ENCODE measurements around the gene FEM1B.

The FEM1B gene

GRCh38 chr15:68310804-68311463 lies 33.4 kb downstream of the FEM1B start:
- no peak for DNase-seq

GRCh38 chr15:68311464-68311835 lies 33.9 kb downstream of the FEM1B start:
- DNase-seq = no peak

DNA sequence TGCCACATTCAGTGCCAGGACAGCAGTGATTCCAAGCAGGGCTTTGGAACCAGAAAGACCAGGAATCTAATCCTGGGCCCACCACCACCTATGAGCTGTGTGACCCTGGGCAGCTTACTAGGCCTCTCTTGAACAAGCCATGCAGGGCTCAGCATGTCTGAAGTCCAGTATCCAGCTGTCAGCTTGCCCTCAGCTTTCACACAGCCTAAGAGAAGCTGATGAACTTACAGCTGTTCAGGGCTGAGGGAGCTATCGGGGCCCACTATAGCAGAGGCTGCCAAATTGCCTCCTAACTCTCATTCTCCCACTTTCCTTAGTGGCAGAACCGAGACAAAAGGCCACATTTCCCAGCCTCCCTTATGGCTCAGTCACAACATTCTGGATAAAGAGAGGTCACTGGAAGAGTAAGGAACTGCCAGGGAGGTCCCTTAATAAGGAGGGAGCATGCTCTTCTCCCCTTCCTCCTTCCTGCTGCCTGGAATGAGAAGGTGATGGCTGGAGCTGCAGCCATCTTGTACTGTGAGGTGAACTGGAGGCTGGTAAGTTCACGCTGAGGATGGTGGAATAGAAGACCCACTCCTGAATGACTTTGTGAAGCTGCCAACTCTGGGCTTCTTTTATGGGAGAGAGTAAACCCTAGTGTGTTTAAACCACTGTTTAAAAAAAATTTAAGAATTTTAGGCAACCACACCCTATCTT lies 34.5 kb downstream of the FEM1B start:
- no peak for DNase-seq

- DNase-seq = no peak
These were observed 35.2 kb downstream of the FEM1B start for GRCh38 chr15:68312701-68313204.

DNA sequence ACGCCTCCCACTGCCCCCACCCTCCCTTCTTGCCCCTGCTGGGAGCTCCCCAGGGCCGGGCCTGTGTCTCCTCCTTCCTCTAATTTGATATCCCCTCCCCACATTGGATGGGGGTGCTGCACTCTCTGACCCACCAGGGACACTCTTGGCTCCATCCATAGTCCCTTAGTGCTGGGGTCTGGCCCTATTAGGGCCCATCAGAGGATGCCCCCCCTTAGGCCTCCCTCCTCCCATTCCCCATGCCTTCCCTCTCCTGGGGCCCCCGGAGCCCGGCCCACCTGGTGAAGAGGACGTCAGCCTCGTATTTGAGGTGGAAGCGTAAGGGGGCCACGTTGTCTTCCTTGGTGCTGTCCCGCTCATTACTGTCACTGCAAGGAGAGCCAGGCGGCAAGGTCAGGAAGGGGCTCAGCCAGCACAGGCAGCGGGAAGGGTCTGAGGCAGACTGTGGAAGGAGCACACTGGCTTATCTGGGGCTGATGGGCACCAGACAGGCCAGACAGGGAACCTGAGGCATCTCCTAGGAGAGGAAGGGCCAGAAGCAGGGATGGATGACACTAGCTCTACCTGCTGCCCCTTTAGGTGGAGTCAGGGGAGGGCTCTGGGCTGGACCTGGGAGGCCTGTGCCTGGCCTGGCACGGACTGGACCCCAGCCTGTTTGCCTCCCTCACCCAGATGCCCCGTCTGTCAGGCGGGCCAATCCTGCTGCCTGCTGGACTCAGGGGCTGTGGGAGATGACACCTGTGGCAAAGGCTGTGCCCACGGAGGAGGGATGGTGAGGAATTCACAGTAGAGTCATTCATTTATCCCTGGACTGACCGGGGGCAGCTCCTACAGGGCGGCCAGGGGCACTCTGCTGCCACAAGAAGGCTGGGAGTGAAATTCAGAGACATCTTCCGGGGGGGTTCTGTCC lies 36.2 kb downstream of the FEM1B start:
- DNase-seq = no peak

GRCh38 chr15:68314563-68314962 lies 37.0 kb downstream of the FEM1B start:
- no peak for DNase-seq

GRCh38 chr15:68315035-68315434 lies 37.5 kb downstream of the FEM1B start:
- DNase-seq = no peak

DNA sequence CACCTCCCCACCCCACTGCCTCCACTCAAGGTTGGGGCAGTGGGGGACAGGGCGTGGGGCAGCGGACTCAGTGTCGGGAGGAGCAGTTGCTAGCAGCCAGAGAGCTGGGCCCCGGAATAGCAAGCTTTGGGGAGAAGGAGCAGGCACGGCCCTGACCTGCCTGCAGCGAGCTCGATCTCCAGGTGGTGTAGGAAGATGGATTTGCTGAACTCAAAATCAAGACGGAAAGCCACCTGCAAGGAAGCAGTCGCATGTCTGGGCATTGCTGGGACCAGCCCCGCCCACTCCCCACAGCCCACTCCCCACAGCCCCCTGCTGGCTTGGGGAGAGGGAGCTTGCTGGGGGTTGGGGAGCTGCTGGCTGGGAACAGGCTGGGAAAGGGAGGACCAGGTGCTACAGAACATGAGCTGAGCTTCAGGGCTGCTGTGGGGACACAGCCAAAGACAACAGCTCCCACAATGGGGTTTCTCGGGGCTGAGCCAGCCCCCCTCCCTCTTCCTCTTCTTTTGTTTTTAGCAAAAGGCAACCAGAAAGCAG lies 38.0 kb downstream of the FEM1B start:
- no peak for DNase-seq

- no peak for DNase-seq
These were observed 38.7 kb downstream of the FEM1B start for GRCh38 chr15:68316061-68316804.

DNA sequence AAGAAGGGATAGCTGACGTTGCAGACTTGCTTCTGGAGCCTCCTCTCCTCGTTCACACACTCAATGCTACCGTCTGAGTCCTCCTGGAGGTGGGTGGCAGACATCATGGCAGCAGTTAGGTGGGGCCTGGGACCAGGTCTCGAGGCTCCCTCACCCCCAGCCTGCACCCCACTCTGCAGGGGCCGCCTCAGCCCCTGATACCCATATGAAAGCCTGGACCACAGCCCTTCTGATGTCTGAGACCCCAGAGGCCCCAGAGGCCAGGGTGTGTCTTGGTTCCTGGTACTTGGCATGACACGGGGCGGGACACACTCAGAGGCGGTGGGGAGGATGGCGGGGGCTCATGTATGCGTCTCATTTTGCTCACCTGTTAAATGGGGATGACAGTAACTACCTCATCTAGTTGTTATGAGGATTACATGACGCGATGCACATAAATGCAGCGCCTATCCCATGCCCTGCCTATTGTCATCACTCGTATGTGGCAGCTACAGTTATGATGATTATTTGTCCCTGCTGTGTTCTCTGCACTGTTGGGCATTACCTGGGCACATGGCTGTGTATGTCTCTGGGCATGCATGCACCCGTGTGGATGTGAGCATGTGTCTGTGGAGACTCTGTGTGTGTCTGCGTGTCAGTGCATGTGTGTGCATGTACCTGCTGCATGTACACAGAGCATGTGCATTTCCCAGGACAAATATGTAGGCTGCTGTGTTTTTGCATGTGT lies 39.9 kb downstream of the FEM1B start:
- no peak for DNase-seq

DNA sequence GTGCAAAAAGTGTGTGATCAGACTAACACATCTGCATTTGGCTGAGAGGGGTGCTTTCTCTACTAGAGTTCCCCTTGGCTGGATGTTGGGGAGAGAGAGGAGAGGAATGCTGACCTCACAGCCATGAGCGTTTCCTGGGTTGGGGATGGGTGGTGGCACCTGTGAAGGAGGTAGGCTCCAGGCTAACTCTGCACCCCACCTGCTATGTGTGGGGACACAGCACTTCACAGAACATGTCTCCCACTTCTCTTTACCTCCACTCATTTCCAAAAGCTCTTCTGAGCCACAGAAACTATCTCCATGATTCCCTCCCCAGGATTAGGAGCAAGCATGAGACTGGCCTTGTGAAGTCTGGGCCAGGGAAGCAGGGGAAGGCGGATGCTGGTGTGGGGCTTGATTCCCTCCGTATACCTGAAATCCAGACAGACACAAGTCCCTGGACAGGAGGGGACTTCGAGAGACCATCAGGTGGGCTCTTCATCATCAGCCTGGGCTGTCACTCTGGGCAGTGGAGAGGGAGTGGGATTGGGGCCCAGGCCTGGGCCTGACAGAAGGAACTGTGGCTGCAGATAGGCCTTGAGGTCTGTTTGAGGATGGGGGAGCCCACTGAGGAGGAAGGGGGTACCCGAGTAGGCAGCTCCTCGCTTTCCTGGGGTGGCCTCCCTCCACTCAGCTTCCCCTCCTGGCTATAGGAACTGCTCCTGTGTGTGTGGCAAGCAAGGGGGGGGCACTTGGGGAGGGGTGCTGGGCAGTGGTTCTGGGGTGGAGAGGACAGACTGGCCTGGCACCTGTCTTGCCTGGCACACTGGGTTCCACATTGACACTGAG lies 40.7 kb downstream of the FEM1B start:
- DNase-seq = no peak

- no peak for DNase-seq
These were observed 41.7 kb downstream of the FEM1B start for GRCh38 chr15:68318931-68319909.

- no peak for DNase-seq
These were observed 42.5 kb downstream of the FEM1B start for GRCh38 chr15:68319997-68320396.

DNA sequence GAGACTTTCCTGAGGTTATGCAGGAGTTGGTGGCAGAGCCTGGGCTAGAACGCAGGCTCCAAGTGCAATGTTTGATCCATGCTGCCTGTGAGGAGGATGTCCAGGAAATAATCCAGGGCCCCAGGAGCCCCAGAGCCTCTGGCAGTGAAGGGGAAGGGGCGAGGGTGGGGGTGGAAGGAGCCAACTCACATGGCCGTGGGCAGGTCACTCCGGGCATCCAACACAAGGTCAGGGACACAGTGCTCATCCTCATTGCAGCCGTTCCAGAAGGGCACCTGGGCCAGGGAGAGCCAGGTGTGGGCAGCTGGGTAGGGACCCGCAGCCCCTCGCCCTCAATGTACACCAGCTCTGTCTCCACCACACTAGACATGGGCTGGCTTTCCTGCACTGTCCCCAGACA lies 43.7 kb downstream of the FEM1B start:
- no peak for DNase-seq

DNA sequence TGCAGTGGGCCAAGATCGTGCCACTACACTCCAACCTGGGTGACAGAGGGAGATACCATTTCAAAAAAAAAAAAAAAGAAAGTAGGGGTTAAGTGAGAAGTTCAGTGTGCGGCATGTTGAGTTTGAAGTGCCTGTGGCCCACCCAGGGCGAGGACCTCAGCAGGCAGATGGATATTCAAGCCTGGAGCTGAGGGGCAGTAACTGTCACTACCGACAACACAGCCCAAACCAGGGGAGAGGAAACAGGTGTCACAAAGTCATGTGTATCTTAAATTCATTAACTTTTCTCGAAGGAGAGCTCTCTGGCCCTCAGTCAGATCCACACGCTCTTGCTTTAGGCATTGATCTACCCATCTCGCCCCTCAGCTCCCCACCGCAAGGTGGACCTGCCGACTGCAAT lies 45.3 kb downstream of the FEM1B start:
- DNase-seq = no peak

- no peak for DNase-seq
These were observed 48.2 kb downstream of the FEM1B start for GRCh38 chr15:68325726-68326125.

- DNase-seq = no peak
These were observed 49.3 kb downstream of the FEM1B start for GRCh38 chr15:68326711-68327354.

DNA sequence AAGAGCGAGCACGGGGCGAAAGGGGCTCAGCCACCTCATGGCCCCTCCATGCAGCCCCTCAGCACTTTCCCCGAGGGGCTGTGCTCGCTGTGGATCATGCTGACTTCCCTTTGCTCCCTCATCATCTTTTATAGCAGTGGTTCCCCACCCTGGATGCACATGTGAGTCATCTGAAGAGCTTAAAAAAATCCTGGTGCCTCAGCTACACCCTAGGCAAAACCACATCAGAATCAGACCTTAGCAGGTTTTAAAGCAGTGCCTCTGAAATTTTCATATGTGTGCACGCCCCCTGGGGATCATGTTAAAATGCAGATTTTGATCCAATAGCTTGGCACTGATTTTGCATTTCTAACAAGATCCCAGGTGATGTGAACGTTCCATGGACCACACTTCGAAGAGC lies 50.9 kb downstream of the FEM1B start:
- DNase-seq = no peak

DNA sequence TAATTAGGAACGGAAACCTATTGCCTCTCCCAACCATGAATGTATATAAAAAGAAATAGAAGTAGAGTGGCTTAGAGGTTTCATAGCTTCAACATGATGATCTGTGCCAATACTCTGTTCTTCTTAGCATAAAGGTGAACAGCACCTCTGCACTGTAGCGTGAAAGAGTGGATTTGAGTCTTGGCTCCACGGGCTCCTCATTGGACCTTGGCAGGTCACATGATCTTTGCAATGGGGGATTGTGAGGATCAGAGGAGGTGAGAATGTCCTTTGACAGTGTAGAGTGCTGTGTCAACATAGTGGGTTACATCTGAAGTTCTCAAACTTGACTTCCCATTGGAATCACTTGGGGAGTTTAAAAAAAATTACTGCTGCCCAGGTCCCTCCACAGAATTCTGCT lies 51.4 kb downstream of the FEM1B start:
- no peak for DNase-seq

All from activated CD4-positive, alpha-beta T cell treated with anti-CD3 and anti-CD28 coated beads, Interleukin-2, amount 50 U/mL, for 1 hour (primary cell).